Esophagus (tissue), 2 donors: ENCODE data around the gene ESPNL. TPM values are rescaled to one million over a fixed set of nuclear protein-coding genes. Genes with fewer than 3 reads are reported as not detected.
"Not testable (repeated sequence)": the region's sequence is repeated elsewhere in the genome, so short reads cannot be mapped to it uniquely, and the experiment has no call there.

Experiments used
- H3K27ac ChIP-seq, 2 donors: one replicate each; pipeline ENCODE4 v1.5.1; 2013; ENCODE audit warnings: low read depth in 2 of 2, mild to moderate bottlenecking in 2 of 2, inconsistent platforms in 1 of 2, low read length in 1 of 2, moderate library complexity in 1 of 2
- H3K27me3 ChIP-seq, 2 donors: one replicate each; pipeline ENCODE4 v1.6.1; 2013; ENCODE audit warnings: low read length in 2 of 2, control low read depth in 1 of 2, mild to moderate bottlenecking in 1 of 2; ENCODE audit not compliant: insufficient read depth in 2 of 2, control insufficient read depth in 1 of 2
- H3K36me3 ChIP-seq, 2 donors: one replicate each; pipeline ENCODE4 v1.6.1; 2013; ENCODE audit warnings: low read length in 1 of 2; ENCODE audit not compliant: control insufficient read depth in 2 of 2, insufficient read depth in 2 of 2
- H3K4me1 ChIP-seq, 2 donors: one replicate each; pipeline ENCODE4 v1.6.1; 2013; ENCODE audit warnings: low read length in 1 of 2; ENCODE audit not compliant: control insufficient read depth in 2 of 2, insufficient read depth in 2 of 2
- H3K4me3 ChIP-seq, 2 donors: one replicate each; pipeline ENCODE4 v1.5.1; 2013; ENCODE audit warnings: low read length in 2 of 2, mild to moderate bottlenecking in 2 of 2, low read depth in 1 of 2, moderate library complexity in 1 of 2
- H3K9me3 ChIP-seq, 2 donors: one replicate each; pipeline ENCODE4 v1.6.1; 2013; ENCODE audit warnings: mild to moderate bottlenecking in 2 of 2, low read depth in 1 of 2, low read length in 1 of 2, moderate library complexity in 1 of 2; ENCODE audit not compliant: control insufficient read depth in 2 of 2, insufficient read depth in 1 of 2
- WGBS, 2 donors: extraction: QIAGEN DNeasy Blood & Tissue Kit; methylation state at CpG; one replicate each; pipeline ENCODE4 v1.1.7; 2013; 5-methylcytosine and 5-hydroxymethylcytosine counted together
- polyA plus RNA-seq, 2 donors: library from polyadenylated mRNA; stranded (reverse); fragments of 200-250 nt; gene quantifications; one replicate each; pipeline ENCODE4 v1.2.3, GENCODE V29; 2013
- donor health status: healthy with polysubstance abuse.
- donor health status: Bipolar disorder and iron deficiency.

The ESPNL gene
- polyA plus RNA-seq, 2 donors, result 0.09 to 0.12 TPM

GRCh38 chr2:238168196-238169047 is 68.3 kb downstream of the ESPNL start:
- Histone ChIP-seq H3K27me3 (no peaks in the 10 kb centered on the region), H3K4me1 (peaks cover 8 to 10% of the 10 kb centered on the region in 2 donors), H3K4me3 (no peak overlapping the region), H3K9me3 (no peaks in the 10 kb centered on the region), H3K27ac (peak overlapping the region; percentile 30 to 49), H3K36me3 (peaks cover 5 to 31% of the 10 kb centered on the region in 2 donors)
- 87 to 89% methylated on average over 13 of the region's 13 CpGs for WGBS, 2 donors

- Histone ChIP-seq H3K4me3 (no peak overlapping the region), H3K27me3 (no peaks in the 10 kb centered on the region), H3K36me3 (peaks cover 9 to 35% of the 10 kb centered on the region in 2 donors), H3K9me3 (no peaks in the 10 kb centered on the region), H3K4me1 (peaks cover 4% of the 10 kb centered on the region in 2 donors), H3K27ac (peak overlapping the region; percentile 30 to 49)
- 50 to 58% methylated on average over 6 of the region's 6 CpGs for WGBS, 2 donors
Measured at GRCh38 chr2:238169048-238169707, 69.0 kb downstream of the ESPNL start.

- H3K36me3 ChIP-seq, result peaks cover 12 to 37% of the 10 kb centered on the region in 2 donors
- H3K27me3 ChIP-seq, result no peaks in the 10 kb centered on the region
- no peak overlapping the region for H3K4me3 ChIP-seq
- 45 to 50% methylated on average over 5 of the region's 5 CpGs for WGBS, 2 donors
- H3K27ac ChIP-seq, result peak overlapping the region; percentile 49 to 85
- peaks cover 2 to 4% of the 10 kb centered on the region in 2 donors for H3K4me1 ChIP-seq
- no peaks in the 10 kb centered on the region for H3K9me3 ChIP-seq
Measured at GRCh38 chr2:238169708-238170251, 69.6 kb downstream of the ESPNL start.

- Histone ChIP-seq H3K9me3 (no peaks in the 10 kb centered on the region), H3K4me3 (no peak overlapping the region), H3K27ac (peak overlapping the region; percentile 32 to 45), H3K4me1 (peaks cover 2 to 4% of the 10 kb centered on the region in 2 donors), H3K27me3 (no peaks in the 10 kb centered on the region), H3K36me3 (peaks cover 12 to 39% of the 10 kb centered on the region in 2 donors)
- WGBS, 2 donors, result 85 to 87% methylated on average over 21 of the region's 21 CpGs
Measured at GRCh38 chr2:238170386-238171071, 70.4 kb downstream of the ESPNL start.

GRCh38 chr2:238171072-238171431 is 70.9 kb downstream of the ESPNL start:
- H3K4me1 ChIP-seq, H3K4me3 ChIP-seq, H3K27ac ChIP-seq, H3K27me3 ChIP-seq, H3K9me3 ChIP-seq: not testable (repeated sequence)
- WGBS, 2 donors, result 75 to 78% methylated on average over 5 of the region's 5 CpGs
- H3K36me3 ChIP-seq, result peaks cover 12 to 39% of the 10 kb centered on the region in 2 donors

GRCh38 chr2:238171575-238172187 is 71.5 kb downstream of the ESPNL start:
- WGBS, 2 donors, result 92 to 96% methylated on average over 9 of the region's 9 CpGs
- Histone ChIP-seq H3K27me3 (no peaks in the 10 kb centered on the region), H3K4me1 (peaks cover 2 to 4% of the 10 kb centered on the region in 2 donors), H3K27ac (no peak overlapping the region), H3K4me3 (no peak overlapping the region), H3K36me3 (peaks cover 15 to 39% of the 10 kb centered on the region in 2 donors), H3K9me3 (no peaks in the 10 kb centered on the region)

GRCh38 chr2:238172439-238172838 is 72.3 kb downstream of the ESPNL start:
- no peak overlapping the region for H3K4me3 ChIP-seq
- H3K36me3 ChIP-seq, result peaks cover 12 to 39% of the 10 kb centered on the region in 2 donors
- H3K4me1 ChIP-seq, result peaks cover 2 to 4% of the 10 kb centered on the region in 2 donors
- no peaks in the 10 kb centered on the region for H3K27me3 ChIP-seq
- WGBS, 2 donors, result 90% methylated on average over 14 of the region's 14 CpGs
- H3K27ac ChIP-seq, result no peak overlapping the region
- no peaks in the 10 kb centered on the region for H3K9me3 ChIP-seq

GRCh38 chr2:238173692-238174091 is 73.6 kb downstream of the ESPNL start:
- WGBS, 2 donors, result 93 to 97% methylated on average over 2 of the region's 2 CpGs
- Histone ChIP-seq H3K36me3 (peaks cover 10 to 42% of the 10 kb centered on the region in 2 donors), H3K9me3 (no peaks in the 10 kb centered on the region), H3K27me3 (no peaks in the 10 kb centered on the region), H3K4me1 (peaks cover 2 to 4% of the 10 kb centered on the region in 2 donors), H3K4me3 (no peak overlapping the region), H3K27ac (peak overlapping the region in 1 of 2 donors; percentile 28)

GRCh38 chr2:238174291-238174690 is 74.2 kb downstream of the ESPNL start:
- WGBS, 2 donors, result 94% methylated on average over 8 of the region's 8 CpGs
- Histone ChIP-seq H3K36me3 (peaks cover 10 to 40% of the 10 kb centered on the region in 2 donors), H3K27me3 (no peaks in the 10 kb centered on the region), H3K4me3 (no peak overlapping the region), H3K4me1 (peaks cover 2 to 4% of the 10 kb centered on the region in 2 donors), H3K27ac (no peak overlapping the region), H3K9me3 (no peaks in the 10 kb centered on the region)
